Measurements from ENCODE around the gene LYSET.

- TF ChIP-seq, protein P1, sequence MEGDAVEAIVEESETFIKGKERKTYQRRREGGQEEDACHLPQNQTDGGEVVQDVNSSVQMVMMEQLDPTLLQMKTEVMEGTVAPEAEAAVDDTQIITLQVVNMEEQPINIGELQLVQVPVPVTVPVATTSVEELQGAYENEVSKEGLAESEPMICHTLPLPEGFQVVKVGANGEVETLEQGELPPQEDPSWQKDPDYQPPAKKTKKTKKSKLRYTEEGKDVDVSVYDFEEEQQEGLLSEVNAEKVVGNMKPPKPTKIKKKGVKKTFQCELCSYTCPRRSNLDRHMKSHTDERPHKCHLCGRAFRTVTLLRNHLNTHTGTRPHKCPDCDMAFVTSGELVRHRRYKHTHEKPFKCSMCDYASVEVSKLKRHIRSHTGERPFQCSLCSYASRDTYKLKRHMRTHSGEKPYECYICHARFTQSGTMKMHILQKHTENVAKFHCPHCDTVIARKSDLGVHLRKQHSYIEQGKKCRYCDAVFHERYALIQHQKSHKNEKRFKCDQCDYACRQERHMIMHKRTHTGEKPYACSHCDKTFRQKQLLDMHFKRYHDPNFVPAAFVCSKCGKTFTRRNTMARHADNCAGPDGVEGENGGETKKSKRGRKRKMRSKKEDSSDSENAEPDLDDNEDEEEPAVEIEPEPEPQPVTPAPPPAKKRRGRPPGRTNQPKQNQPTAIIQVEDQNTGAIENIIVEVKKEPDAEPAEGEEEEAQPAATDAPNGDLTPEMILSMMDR (IDR thresholded peaks at IDR 0.05), result no peak
- no peak for TF ChIP-seq EZH2 (IDR thresholded peaks at IDR 0.05; ENCODE audit: borderline replicate concordance, insufficient read depth, low read depth, low read length, poor library complexity, severe bottlenecking)
Measured at GRCh38 chr14:93200553-93200952, 15.4 kb downstream of the LYSET start.

Measured in B cell (primary cell).